ENCODE results near the gene AKR1A1.

AKR1A1 gene

GRCh38 chr1:45574105-45574626 lies 23.5 kb downstream of the AKR1A1 start:
- FAIRE-seq (no peak), DNase-seq (ENCODE audit: insufficient read length, low spot score) (no peak)
- no peak for TF ChIP-seq CTCF (IDR thresholded peaks at IDR 0.05; ENCODE audit: insufficient read depth, missing control alignments)

GRCh38 chr1:45583264-45583665 lies 32.6 kb downstream of the AKR1A1 start:
- DNase-seq (ENCODE audit: insufficient read length, low spot score) (peak; percentile 84), FAIRE-seq (no peak)
- TF ChIP-seq CTCF (IDR thresholded peaks at IDR 0.05; ENCODE audit: insufficient read depth, missing control alignments), result no peak

GRCh38 chr1:45583666-45584350 lies 33.2 kb downstream of the AKR1A1 start, which contains the start of gene NASP:
NASP (plus strand) TSS chr1:45584041; CDS start chr1:45584147, 106 bp downstream.
- FAIRE-seq (no peak), DNase-seq (ENCODE audit: insufficient read length, low spot score) (peak; percentile 50)
- TF ChIP-seq CTCF (IDR thresholded peaks at IDR 0.05; ENCODE audit: insufficient read depth, missing control alignments), result no peak

- no peak for FAIRE-seq
- DNase-seq (ENCODE audit: insufficient read length, low spot score), result peak; percentile 59
- TF ChIP-seq CTCF (IDR thresholded peaks at IDR 0.05; ENCODE audit: insufficient read depth, missing control alignments), result peak; percentile 10
Measured at GRCh38 chr1:45584351-45585109, 33.9 kb downstream of the AKR1A1 start.

- no peak for TF ChIP-seq CTCF (IDR thresholded peaks at IDR 0.05; ENCODE audit: insufficient read depth, missing control alignments)
- DNase-seq (ENCODE audit: insufficient read length, low spot score) (no peak), FAIRE-seq (no peak)
Measured at GRCh38 chr1:45585110-45585426, 34.4 kb downstream of the AKR1A1 start.

- DNase-seq (ENCODE audit: insufficient read length, low spot score) (no peak), FAIRE-seq (no peak)
- no peak for TF ChIP-seq CTCF (IDR thresholded peaks at IDR 0.05; ENCODE audit: insufficient read depth, missing control alignments)
Measured at GRCh38 chr1:45585496-45586075, 35.0 kb downstream of the AKR1A1 start.

Measured in D721Med (cell line).